ENCODE data around the gene CHRNA9.

CHRNA9 gene

GRCh38 chr4:40309250-40309774 lies 25.8 kb upstream of the CHRNA9 start:
- DNase-seq: peak; percentile 96

GRCh38 chr4:40310225-40310624 lies 24.9 kb upstream of the CHRNA9 start:
- no peak for DNase-seq

GRCh38 chr4:40311811-40312346 lies 23.3 kb upstream of the CHRNA9 start:
- DNase-seq: no peak

DNA sequence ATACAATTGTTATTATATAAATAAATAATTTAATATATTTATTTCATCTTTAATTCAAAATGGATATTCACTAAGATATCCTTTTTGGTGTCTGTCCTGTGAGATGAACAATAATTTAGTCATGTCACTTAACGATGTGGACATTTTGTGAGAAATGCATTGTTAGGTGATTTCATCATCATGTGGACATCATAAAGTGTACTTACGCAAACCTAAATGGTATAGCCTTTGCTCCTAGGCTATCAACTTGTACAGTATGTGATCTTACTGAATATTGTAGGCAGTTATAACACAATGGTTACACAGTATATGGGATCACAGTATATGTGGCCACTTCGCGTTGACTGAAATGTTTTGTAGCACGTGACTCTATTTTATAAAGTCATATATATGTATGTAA lies 20.2 kb upstream of the CHRNA9 start:
- no peak for DNase-seq

GRCh38 chr4:40316333-40316781 lies 18.8 kb upstream of the CHRNA9 start:
- DNase-seq: no peak

DNA sequence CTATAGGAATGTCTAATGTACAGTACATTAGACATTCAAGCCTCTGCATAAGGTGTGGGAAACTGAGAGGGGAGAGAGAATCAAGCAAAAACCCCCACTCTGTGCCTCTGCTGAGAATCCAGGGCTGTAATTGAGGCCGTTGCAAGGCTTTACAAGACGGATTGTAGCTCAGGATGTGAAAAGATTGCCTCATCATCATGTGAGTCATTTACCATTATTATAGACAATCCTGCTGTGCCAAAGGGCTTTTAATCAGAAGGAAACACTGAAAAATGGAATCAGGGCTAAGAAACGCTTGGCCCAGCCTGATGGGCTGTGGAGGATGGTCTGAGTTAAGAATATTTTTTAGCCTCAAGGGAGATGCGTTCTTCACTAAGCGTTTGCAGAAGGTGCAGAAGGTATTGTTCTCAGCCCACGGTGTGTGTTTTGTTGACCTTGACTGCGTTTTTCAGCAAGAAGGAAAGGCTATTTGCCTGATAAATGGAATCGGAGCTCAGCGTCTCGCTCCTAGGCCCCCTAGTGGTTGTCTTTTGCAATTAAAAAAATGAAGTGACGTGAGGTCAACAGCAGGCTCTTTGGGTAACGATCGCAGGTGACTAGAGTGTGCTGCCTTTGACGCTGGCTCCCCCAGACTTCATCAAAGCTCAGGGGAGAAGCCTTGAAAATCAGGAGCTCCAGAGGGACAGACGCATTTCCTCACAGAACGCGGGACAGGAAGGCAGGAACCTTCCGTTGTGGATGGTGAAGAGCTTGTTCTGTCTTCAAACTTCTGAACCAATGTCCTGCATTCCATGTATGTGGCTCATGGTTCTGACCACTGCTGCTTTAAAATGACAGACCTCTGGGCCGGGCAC lies 18.1 kb upstream of the CHRNA9 start:
- peak; percentile 69 for DNase-seq

GRCh38 chr4:40317916-40318658 lies 17.0 kb upstream of the CHRNA9 start:
- DNase-seq: no peak

DNA sequence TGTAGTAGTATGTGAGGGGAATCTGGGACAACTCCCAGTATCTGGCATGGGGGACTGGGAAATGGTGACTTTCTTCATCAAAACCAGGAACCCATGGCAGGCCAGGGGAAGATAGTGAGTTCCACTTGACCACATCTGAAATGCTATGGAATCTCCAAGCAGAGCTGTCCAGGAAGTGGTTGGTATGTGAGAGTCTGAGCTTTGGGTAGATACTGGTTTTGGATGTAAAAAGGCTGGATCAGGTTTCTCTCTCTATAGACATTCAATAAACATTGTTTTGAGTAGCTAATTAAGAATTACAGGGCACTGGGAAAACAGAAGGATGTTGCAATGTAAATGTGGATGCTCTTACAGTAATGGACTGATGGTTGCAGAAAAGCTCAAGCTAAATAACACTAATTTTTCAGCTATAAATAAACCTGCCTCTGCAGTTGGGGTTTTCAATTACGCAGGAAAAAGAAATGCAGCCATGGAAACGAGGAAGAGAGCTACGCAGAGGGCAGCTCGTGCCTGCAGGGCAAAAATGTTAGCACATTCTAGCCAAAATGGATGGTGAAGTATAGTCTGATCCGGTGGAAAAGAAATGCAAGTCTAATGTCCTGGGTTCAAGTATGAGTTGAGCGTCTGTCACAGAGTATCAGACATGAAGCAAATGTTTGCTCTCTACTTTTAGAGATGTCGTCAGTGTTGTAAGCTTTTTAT lies 13.4 kb upstream of the CHRNA9 start:
- no peak for DNase-seq

DNA sequence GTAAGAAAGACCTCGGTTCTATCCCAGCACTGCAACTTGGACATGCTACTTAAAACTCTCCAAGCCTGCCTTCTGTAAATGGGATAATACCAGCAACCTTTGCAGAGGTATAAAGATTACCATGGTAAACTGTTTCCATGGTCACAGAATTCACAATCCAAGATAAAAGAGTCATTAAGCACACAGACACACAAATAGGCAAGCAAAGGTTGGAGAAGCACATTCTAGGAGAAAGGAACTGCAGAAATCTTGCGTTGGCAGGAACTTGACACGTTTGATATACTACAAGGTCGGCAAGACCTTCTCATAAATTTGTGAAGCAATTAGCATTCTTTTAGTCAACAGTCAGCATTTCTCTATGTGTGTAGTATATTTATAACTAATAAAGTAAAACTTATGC lies 12.3 kb upstream of the CHRNA9 start:
- DNase-seq: peak; percentile 17

DNA sequence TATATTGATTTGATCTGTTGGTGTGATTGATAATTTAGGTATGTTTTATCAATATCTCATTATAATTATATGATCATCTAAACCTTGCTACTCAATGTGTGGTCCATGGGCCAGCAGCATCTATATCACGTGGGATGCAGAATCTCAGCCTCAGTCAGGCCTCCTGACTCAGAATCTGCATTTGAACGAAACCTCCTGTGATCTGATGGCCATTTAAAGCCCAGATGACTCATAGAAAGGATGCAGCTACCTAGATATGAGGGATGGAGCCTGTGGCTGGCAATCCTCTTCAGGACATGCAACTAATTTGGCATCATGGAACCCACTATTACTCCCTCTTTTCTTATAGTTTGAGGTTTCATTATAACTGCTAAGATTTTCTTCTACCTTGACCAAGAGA lies 11.3 kb upstream of the CHRNA9 start:
- peak; percentile 21 for DNase-seq

DNA sequence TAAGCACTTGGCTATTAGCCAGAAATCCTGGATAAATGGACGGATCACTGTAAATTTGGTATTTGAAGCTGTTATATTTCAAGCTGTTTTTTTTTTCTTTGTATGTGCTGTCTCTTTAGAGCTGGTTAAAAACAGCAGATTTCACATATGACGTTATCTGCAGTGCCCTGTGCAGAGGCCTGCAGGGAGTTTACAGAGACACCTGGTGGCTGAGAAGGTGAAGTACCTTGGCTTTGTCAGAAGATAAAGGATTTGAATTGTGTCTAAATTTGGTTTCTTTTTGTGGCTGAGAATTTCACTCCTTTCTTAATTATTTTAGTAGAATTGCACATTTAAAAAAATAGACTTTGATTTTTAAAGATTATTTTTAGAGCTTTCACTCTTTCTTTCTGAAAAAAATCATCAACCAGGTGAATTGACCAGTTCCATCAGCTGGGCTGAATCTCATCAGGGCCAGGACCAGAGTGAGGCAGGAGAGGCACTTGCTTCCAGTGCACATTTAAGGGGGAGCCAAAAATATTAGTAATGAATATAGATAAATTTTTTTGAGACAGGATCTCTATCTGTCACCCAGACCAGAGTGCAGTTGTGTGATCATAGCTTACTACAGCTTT lies 9.6 kb upstream of the CHRNA9 start:
- peak; percentile 64 for DNase-seq

DNA sequence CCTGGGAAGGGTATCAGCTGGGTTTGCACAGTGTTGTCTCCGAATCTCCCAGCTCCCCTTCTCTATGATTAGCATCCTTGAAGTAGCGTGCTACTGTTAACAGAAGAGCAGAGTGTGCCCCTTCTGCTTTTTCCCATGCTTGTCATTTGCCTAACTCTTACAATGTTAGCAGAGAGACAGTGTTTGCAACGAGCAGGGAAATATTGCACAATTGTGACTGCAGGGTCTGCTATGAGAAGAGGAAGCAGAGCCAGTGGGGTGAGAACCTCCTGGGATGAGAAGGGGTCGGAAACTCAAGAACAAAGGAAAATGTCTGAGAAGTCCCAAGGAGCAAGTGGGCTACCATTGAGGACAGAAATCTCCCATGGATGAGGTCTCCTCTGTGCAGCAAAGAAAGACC lies 7.8 kb upstream of the CHRNA9 start:
- no peak for DNase-seq

DNA sequence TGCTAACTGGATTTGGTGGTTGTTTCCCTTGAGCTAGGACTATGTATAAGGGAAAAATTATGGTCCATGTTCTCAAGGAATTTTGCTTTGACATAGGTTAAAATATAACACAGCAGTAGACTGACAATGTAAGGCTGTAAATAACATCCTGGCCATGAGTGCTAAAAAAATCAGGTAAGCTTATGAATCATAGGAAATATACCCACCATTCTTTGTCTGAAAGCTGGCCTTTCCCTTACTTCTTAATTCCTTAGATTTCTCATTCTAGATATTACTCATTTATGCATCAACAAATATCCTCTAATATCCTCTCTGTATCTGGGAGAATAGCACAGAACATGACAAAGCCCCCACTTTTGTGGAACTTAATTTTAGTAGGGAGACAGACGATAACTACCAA lies 6.8 kb upstream of the CHRNA9 start:
- no peak for DNase-seq

DNA sequence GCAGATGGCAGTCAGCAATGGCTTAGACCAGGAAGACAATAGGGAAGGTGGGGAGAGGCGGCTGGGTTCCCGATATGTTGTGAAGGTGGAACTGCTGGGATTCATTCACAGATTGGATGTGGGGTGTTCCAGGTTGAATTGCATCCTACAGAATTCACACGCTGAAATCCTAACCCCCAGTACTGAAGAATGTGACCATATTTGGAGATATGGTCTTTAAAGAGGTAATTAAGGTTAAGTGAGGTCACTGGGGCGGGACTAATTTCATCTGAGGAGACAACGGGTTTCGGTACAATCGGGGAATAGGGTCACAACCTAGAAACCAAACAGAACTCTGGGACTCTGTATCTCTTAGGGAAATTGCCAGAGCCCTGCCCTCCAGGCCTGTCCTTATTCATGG lies 5.3 kb upstream of the CHRNA9 start:
- peak; percentile 10 for DNase-seq

DNA sequence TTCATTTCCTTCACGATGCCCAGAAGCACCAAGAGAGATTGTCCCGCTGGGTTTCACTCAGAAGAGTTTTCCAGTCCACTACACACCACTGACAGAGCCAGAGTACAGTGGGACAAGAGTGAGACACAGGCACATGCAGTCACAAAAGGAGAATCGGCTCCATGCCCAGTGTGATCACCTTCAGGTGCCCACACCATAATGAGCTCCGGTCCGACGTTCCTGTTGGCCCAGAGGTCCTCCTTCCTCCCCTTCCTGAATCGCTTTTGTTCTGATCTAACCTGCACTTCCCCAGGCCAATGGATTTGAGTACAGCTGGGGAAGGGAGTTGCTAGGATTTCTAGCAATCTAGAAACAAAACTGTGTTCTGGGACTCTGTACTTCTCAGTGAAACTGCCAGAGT lies 4.6 kb upstream of the CHRNA9 start:
- peak; percentile 17 for DNase-seq

GRCh38 chr4:40331101-40331745 lies 3.9 kb upstream of the CHRNA9 start:
- peak; percentile 2 for DNase-seq

GRCh38 chr4:40331961-40332360 lies 3.2 kb upstream of the CHRNA9 start:
- DNase-seq: peak; percentile 5

DNA sequence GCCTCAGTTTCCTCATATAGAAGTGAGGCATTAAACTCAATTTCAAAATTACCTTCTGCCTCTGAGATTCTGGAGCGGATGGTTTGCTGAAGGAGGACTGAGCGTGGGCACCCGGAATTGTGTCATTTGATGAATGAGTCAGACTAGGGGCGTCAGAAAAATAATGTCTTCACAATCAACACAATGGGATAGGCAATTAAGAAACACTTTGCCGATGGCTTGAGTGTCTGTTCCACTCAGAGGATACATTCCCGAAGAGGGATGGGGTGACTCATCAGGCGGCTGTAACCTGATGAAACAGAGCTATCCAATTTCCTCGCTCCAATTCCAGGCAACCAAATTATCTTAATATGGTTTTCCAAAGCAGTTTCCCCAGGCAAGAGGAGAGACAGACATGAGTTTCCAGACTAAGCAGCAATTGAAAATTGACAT lies 1.2 kb upstream of the CHRNA9 start:
- DNase-seq: peak; percentile 9

DNA sequence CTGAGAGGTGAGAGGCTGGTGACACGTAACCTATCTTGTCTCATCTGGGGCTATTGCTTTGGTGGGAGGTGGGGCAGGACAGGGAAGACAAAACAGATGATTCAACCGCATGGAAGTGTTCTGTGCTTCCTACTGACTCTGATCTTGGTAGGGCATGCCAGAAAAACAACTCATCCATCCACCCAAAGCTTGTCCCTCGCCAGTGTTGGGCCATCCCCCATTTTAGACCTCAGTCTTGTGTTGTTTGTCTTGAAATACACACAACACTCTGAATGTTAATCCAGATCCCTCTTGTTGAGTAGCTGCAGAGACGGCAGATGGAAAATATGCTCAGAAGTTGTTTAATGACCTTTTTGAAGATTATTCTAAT lies 377 bp downstream of the CHRNA9 start:
- DNase-seq: no peak

- DNase-seq: no peak
Observed at GRCh38 chr4:40337051-40337450, 1.9 kb downstream of the CHRNA9 start.

- DNase-seq: no peak
Observed at GRCh38 chr4:40337523-40337922, 2.4 kb downstream of the CHRNA9 start.

GRCh38 chr4:40340030-40340429 lies 4.9 kb downstream of the CHRNA9 start:
- DNase-seq: no peak
